GM12872 (cell line): ENCODE measurements around the gene COL23A1.

ENCODE experiments used
- TF ChIP-seq, protein P1 (sequence below): IDR thresholded peaks from 3 replicates; pipeline ENCODE4 v1.5.1; 2011; ENCODE audit warnings: low read depth, mild to moderate bottlenecking, low read length, moderate library complexity; ENCODE audit not compliant: insufficient read depth

Gene COL23A1

DNA sequence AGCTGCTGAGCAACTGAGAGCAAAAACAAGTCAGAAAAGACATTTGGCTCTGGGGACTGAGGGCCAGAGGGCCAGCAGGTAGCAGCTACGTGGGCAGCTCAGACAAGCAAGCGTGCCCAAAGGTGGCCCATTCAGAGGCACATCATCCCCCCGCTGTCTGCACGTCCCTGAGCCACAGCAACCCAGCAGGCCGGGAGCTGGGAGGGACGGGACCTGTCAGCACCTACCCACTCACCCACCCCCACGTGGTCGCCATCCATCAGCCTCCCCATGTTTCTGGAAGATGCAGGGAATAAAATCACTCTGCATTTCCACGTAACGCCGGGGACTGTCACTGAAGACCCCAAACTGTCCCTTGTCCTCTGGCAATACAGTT, 167.8 kb downstream of the COL23A1 start:
- TF ChIP-seq, protein P1, sequence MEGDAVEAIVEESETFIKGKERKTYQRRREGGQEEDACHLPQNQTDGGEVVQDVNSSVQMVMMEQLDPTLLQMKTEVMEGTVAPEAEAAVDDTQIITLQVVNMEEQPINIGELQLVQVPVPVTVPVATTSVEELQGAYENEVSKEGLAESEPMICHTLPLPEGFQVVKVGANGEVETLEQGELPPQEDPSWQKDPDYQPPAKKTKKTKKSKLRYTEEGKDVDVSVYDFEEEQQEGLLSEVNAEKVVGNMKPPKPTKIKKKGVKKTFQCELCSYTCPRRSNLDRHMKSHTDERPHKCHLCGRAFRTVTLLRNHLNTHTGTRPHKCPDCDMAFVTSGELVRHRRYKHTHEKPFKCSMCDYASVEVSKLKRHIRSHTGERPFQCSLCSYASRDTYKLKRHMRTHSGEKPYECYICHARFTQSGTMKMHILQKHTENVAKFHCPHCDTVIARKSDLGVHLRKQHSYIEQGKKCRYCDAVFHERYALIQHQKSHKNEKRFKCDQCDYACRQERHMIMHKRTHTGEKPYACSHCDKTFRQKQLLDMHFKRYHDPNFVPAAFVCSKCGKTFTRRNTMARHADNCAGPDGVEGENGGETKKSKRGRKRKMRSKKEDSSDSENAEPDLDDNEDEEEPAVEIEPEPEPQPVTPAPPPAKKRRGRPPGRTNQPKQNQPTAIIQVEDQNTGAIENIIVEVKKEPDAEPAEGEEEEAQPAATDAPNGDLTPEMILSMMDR = no peak

DNA sequence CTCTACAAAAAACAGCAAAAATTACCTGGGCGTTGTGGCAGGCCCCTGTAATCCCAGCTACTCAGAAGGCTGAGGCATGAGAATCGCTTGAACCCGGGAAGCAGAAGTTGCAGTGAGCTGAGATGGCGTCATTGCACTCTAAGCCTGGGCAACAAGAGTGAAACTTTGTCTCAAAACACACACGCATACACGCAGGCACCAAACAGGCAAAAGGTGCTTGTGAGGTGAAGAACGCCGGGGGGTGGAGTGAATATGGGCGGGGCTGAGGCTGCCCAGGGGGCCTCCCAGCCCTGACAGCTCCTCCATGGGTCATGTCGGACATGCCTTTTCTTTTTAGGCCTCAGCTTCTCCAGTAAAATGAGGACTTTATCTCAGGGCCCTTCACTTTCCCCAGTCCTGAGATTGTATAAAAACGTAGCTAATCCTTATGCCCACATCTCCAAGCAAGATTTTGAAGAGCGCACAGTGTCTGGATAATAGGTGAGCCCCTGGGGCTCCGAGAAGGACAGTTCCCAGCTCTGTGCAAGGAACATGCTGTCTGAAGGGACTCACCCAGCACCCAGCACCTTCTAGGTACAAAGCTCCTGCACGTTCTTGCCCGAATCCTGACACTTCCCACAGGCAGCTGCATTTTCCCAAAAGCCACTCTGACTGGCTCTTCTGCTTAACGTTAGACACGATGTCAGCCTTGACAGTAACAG, 168.3 kb downstream of the COL23A1 start:
- TF ChIP-seq, protein P1 = no peak

DNA sequence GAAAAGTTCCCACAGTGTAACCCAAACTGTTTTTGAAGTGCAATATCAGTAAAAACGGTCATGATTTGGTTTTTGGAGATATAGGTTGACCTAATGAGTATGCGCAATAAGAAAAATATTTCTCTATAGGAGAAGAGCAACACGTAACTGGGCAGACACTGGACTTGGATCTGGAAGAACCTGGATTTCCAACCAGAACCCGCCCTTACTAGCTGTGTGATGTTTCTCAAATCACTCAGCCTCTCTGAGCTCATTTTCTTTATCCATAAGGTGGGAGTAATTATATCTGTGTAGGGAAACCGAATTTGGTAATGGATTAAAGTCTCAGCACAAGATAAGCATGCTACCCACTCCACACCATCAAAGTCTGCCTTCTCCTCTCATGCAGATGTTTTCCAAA, 169.1 kb downstream of the COL23A1 start:
- TF ChIP-seq, protein P1 = no peak

DNA sequence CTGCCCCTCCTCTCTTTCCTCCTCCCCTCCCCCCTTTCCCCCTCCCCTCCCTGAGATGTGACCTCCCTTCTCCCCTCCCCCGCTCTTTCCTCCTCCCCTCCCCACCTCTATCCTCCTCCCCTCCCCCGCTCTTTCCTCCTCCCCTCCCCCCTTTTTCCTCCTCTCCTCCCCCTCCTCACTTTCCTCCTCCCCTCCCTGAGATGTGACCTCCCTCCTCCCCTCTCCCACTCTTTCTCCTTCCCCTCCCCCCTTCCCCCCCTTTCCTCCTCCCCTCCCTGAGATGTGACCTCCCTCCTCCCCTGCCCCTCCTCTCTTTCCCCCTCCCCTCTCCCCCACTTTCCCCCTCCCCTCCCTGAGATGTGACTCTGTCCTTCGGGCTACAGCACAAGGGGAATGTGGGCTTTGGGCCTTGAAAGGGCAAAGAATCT, 169.8 kb downstream of the COL23A1 start:
- TF ChIP-seq, protein P1 = no peak

DNA sequence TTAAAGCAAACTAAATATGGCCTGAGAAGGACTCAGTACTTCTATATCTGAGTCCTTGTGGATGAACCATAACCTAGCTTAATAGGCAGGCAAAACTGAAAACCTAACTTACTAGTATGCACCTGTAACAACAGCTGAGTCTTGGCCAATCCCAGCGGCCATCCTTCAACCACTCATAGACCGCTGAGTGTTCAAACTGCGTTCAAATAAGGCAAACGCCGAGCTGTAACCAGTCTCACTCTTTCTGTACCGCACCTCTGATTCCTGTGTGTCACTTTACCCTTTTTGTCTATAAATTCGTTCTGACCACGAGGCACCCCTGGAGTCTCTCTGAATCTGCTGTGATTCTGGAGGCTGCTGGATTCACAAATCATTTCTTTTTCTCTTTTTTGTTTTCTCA, 170.5 kb downstream of the COL23A1 start:
- TF ChIP-seq, protein P1 = no peak

DNA sequence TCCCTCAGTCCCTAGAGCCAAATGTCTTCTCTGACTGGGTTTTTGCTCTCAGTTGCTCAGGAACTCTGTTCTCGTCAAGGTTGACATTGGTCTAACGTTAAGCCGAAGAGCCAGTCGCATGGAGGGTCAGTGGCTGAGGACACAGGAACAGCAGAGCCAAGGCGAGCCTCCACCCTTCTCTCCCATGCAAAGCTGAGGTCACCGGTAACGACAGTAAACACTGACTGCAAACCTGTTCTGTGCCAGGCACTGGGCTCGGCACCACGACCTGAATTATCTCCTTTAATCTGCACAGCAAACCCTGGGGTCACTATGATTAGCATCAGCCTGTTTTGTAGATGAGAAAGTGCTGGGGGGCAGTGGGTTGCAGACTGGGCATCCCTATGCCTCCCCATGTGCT, 171.0 kb downstream of the COL23A1 start:
- TF ChIP-seq, protein P1 = no peak

DNA sequence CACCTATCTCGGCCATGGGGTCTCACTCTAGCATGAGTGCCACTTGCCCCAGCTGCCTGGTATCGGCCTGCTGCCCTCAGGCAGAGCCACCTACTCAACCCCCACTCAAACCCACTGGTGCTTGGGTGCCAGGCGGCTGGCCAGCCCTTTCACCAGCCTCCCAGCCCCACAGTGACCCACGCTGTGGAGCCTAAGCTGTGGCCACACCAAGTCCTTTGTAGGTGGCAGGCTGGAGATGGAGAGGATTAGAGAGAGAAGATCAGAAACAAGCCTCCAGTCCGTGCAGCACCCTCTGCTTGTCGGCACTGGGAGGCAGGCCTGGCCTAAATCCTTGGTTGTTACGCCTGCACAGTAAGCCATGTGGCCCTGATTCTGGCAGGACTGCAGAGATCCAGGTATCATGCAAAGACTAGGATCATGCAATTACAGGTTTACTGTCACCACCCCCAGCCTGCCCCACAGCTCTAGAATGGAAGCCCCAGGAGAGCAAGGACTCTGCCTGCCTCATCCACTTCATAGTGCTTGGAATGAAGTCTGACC, 171.7 kb downstream of the COL23A1 start:
- TF ChIP-seq, protein P1 = no peak
